WTC11 (cell line): Measurements from ENCODE around the gene PRSS33.

Source experiments
- JUN ChIP-seq: sonication (generic); formaldehyde crosslinking; IDR thresholded peaks from 2 replicates; pipeline ENCODE4 v1.8.0; 2023; ENCODE audit warnings: mild to moderate bottlenecking, missing genetic modification reagents
- ZNF121 ChIP-seq: sonication (generic); formaldehyde crosslinking; IDR thresholded peaks from 2 replicates; pipeline ENCODE4 v1.8.0; 2023; ENCODE audit warnings: missing genetic modification reagents
- ZNF232 ChIP-seq: sonication (generic); formaldehyde crosslinking; IDR thresholded peaks from 2 replicates; pipeline ENCODE4 v1.8.0; 2022; ENCODE audit warnings: mild to moderate bottlenecking, missing genetic modification reagents
- TF ChIP-seq, protein P1 (sequence below): sonication (generic); formaldehyde crosslinking; IDR thresholded peaks from 2 replicates; pipeline ENCODE4 v1.8.0; 2022; ENCODE audit warnings: mild to moderate bottlenecking, missing genetic modification reagents

- TF ChIP-seq, protein P1, sequence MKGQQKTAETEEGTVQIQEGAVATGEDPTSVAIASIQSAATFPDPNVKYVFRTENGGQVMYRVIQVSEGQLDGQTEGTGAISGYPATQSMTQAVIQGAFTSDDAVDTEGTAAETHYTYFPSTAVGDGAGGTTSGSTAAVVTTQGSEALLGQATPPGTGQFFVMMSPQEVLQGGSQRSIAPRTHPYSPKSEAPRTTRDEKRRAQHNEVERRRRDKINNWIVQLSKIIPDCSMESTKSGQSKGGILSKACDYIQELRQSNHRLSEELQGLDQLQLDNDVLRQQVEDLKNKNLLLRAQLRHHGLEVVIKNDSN (CRISPR knock-in tag) = no peak
- TF ChIP-seq ZNF121 (CRISPR knock-in tag) (no peak), ZNF232 (CRISPR knock-in tag) (no peak), JUN (CRISPR knock-in tag) (no peak)
These were observed 38.5 kb downstream of the PRSS33 start for GRCh38 chr16:2748757-2749455.
